Measurements from ENCODE around the gene MYO1F.

MYO1F gene

DNA sequence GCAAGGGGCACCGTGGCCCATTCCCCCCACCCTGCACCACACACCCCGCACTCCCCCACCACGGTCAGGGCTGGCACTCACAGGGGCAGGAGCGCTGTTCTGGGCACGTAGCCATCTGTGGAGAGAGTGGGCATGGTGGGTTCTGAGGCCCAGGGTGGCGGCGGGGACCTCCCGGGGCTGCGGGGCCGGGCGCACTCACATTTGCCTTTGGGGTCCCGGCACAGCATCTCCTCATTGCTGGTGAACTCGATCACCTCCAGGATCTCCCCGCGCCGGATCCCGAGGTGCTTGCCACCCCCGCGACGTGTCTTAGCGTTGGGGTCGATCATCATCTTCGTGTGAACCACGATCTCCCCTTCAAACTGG, 86.9 kb downstream of the MYO1F start:
- peak; percentile 46; the same call in 1 of the 2 replicates for TF ChIP-seq POLR2AphosphoS5 (IDR thresholded peaks at IDR 0.05; ENCODE audit: low read depth)
- TF ChIP-seq, protein P1, sequence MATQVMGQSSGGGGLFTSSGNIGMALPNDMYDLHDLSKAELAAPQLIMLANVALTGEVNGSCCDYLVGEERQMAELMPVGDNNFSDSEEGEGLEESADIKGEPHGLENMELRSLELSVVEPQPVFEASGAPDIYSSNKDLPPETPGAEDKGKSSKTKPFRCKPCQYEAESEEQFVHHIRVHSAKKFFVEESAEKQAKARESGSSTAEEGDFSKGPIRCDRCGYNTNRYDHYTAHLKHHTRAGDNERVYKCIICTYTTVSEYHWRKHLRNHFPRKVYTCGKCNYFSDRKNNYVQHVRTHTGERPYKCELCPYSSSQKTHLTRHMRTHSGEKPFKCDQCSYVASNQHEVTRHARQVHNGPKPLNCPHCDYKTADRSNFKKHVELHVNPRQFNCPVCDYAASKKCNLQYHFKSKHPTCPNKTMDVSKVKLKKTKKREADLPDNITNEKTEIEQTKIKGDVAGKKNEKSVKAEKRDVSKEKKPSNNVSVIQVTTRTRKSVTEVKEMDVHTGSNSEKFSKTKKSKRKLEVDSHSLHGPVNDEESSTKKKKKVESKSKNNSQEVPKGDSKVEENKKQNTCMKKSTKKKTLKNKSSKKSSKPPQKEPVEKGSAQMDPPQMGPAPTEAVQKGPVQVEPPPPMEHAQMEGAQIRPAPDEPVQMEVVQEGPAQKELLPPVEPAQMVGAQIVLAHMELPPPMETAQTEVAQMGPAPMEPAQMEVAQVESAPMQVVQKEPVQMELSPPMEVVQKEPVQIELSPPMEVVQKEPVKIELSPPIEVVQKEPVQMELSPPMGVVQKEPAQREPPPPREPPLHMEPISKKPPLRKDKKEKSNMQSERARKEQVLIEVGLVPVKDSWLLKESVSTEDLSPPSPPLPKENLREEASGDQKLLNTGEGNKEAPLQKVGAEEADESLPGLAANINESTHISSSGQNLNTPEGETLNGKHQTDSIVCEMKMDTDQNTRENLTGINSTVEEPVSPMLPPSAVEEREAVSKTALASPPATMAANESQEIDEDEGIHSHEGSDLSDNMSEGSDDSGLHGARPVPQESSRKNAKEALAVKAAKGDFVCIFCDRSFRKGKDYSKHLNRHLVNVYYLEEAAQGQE (IDR thresholded peaks at IDR 0.05; ENCODE audit: insufficient replicate concordance, low read depth): no peak

DNA sequence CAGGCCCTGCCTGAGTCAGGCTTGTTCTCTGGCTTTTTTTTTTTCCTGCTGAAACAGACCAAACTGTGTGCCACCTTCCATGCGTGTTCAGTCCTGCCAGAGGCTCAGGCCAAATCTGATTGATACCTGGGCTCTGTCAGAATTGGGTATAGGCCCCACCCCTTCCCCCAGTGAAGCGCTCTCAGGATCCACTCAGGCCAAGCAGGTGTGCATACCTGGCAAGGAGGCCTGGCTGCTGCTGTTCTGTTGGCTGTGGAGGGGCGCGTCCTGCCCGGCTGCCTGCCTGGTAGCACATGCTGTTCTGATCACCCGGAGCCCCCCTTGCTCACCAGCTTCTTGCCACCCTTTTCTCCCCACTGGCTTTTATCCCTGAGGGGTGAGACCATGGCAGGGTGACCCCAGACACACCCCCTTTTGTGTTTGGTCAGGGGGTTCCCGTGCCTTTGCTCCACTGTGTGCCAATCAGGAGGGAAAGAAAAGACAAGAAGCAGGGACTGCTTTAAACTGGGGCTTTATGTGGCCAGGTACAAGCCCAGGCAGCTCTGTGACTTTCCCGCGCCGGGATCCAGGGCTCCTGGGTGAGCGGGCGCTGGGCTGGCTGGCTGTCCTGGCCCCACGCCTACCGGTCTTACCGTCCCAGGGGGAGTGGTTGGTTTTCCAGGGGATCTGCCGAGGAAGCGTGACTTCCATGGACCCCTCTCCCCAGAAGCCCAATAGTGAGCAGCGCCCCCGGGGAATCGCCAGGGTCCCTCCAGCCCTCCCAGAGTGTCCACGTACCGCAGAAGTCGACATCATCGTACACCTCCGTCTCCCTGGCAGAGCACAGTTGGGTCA, 87.5 kb downstream of the MYO1F start:
- TF ChIP-seq GABPA (IDR thresholded peaks at IDR 0.05; ENCODE audit: low read depth): no peak
- TF ChIP-seq POLR2AphosphoS5 (IDR thresholded peaks at IDR 0.05; ENCODE audit: low read depth): peak; percentile 81
- Histone ChIP-seq H3K27ac (replicated peaks) (peak overlapping the region; percentile 90), H3K27me3 (ENCODE audit: insufficient read depth, poor library complexity, severe bottlenecking) (no peaks in the 10 kb centered on the region), H3K4me3 (replicated peaks; ENCODE audit: insufficient read depth, low read length) (no peak overlapping the region)
- DNase-seq (ENCODE audit: low read depth in 1 of 2, low spot score in 1 of 2): no peak

More for the DNA sequence above, 86.9 kb downstream of the MYO1F start:
- no peak for DNase-seq (ENCODE audit: low read depth in 1 of 2, low spot score in 1 of 2)
- Histone ChIP-seq H3K4me3 (replicated peaks; ENCODE audit: insufficient read depth, low read length) (no peak overlapping the region), H3K27ac (replicated peaks) (peak overlapping the region; percentile 90), H3K27me3 (ENCODE audit: insufficient read depth, poor library complexity, severe bottlenecking) (no peaks in the 10 kb centered on the region)

GRCh38 chr19:8488365-8488764, 88.9 kb downstream of the MYO1F start:
- H3K4me3 ChIP-seq (replicated peaks; ENCODE audit: insufficient read depth, low read length): no peak overlapping the region
- DNase-seq (ENCODE audit: low read depth in 1 of 2, low spot score in 1 of 2): peak in 1 of 2 experiments; percentile 31
- no peaks in the 10 kb centered on the region for H3K27me3 ChIP-seq (ENCODE audit: insufficient read depth, poor library complexity, severe bottlenecking)
- peak overlapping the region; percentile 83 for H3K27ac ChIP-seq (replicated peaks)
- no peak; the same call in 1 of the 2 replicates for TF ChIP-seq POLR2AphosphoS5 (IDR thresholded peaks at IDR 0.05; ENCODE audit: low read depth)

GRCh38 chr19:8487137-8487851, 89.9 kb downstream of the MYO1F start:
- Histone ChIP-seq H3K27me3 (ENCODE audit: insufficient read depth, poor library complexity, severe bottlenecking) (no peaks in the 10 kb centered on the region), H3K4me3 (replicated peaks; ENCODE audit: insufficient read depth, low read length) (no peak overlapping the region), H3K27ac (replicated peaks) (peak overlapping the region; percentile 83)
- DNase-seq (ENCODE audit: low read depth in 1 of 2, low spot score in 1 of 2): peak; percentile 95 to 100
- TF ChIP-seq SPI1 (IDR thresholded peaks at IDR 0.05; ENCODE audit: borderline replicate concordance, low read depth) (peak; percentile 83; the same call in 1 of the 2 replicates), POLR2AphosphoS5 (IDR thresholded peaks at IDR 0.05; ENCODE audit: low read depth) (peak; percentile 97), CTCF (IDR thresholded peaks at IDR 0.05; ENCODE audit: insufficient read depth, low read length) (peak; percentile 30), GABPA (IDR thresholded peaks at IDR 0.05; ENCODE audit: low read depth) (peak; percentile 47)
- TF ChIP-seq, protein P1 (IDR thresholded peaks at IDR 0.05; ENCODE audit: insufficient replicate concordance, low read depth): no peak

DNA sequence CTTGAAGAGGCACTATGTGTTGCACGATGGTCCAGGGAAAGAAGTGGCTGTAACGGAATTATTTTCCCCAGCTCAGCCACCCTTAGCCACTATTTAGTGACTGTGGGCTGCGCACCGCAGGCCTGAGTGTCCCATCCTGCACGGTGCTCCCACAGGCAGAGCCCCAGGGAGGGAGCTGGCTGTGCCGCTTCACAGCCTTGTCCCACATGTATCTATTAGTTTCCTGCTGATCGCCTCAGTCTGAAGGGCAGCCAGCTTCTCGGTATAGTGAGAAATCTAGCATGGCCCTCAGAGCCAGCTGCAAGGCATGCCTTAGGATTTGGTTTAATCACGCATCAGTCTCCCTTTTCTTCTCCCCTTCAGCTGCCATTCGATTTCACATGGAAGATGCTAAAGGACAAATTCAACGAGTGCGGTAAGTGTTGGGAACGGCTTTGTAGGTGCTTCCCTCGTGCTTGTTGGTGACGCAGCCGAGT, 90.5 kb downstream of the MYO1F start:
- no peaks in the 10 kb centered on the region for H3K27me3 ChIP-seq (ENCODE audit: insufficient read depth, poor library complexity, severe bottlenecking)
- TF ChIP-seq GABPA (IDR thresholded peaks at IDR 0.05; ENCODE audit: low read depth) (no peak), SPI1 (IDR thresholded peaks at IDR 0.05; ENCODE audit: borderline replicate concordance, low read depth) (no peak), POLR2AphosphoS5 (IDR thresholded peaks at IDR 0.05; ENCODE audit: low read depth) (no peak)
- TF ChIP-seq, protein P1 (IDR thresholded peaks at IDR 0.05; ENCODE audit: insufficient replicate concordance, low read depth): no peak
- no peak for DNase-seq (ENCODE audit: low read depth in 1 of 2, low spot score in 1 of 2)
- no peak overlapping the region for H3K4me3 ChIP-seq (replicated peaks; ENCODE audit: insufficient read depth, low read length)
- peak overlapping the region; percentile 83 for H3K27ac ChIP-seq (replicated peaks)
